Stimulated activated CD4-positive, alpha-beta T cell treated with anti-CD3 and anti-CD28 coated beads, Interleukin-1b, Interleukin-23, amount 100 ng/mL, for 1 hour (primary cell): ENCODE measurements around the gene DYSF.

ENCODE experiments used
- DNase-seq, 2 donors: peaks; one replicate each; pipeline ENCODE4 v3.0.0-alpha.2; 2020; ENCODE audit warnings: low read depth in 2 of 2

DYSF gene

DNA sequence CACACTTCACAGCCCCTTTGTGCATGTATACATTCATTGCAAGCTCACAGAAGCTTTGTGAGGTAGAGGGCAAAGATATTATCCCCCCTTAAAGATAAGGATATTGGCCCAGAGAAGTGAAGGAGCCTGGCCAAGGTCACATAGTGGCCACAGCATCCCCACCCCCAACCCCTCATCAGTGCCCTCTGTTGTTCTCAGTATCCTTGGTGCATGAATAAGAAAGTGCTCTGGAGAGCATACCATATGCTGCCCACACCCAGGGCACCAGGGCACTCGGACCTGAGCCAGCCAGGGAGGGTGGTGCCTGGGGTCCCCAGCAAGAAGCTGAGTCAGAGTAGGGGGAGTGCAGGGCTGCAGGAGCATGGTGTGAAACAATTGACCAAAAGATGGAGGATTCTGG is 3.3 kb downstream of the DYSF start:
- no peak for DNase-seq

DNA sequence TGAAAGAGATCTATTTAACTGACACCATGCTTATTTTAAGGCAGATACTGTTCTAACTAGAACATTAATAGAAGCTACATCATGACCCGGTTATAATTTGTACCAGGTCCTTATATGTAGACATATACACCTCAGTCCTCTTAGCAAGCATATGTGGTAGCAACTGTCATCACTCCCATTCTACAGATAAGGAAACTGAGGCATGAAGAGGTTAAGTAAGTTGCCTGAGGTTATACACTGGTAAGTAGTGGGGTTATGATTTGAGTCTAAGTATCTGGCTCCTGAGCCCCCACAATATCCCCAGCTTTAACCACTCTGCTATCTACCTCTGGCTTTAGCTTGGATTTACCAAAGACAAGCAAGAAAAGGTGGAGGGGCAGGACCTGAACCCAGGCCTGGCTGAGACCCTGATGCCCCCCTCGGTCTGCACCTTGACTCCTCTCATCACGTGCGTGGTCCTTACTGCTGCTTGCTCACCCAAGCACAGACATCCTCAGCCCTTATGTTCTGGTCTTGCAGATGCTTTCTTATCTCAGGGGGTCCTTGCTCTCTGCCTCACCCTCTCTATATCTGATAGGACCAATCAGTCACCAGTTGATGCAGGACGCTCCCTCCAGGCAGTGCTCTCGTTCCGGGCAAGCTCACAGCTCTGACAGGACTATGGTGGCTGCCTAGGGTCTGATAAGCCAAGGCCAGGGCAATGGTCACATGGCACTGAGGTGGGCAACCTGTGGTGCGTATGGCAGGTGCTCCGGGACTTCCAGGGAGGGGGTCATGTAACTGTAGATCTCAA is 4.0 kb downstream of the DYSF start:
- no peak for DNase-seq

DNA sequence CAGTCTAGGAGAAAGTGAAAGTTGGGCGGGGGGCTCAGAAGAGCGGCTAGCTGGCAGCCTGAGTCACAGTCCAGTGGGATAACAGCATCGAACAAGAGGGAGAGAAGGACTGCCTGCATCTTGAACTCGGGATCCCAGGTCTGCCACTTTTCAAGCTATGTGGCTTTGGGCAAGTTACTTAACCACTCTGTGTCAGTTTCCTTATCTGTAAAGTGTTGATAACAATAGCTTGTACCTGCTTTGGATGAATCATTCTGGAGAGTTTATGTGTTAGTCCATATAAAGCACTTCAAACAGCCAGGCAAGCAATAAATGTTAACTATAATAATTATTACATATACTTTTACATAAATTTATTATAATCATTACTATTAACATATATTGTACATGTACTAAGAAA is 4.6 kb downstream of the DYSF start:
- no peak for DNase-seq

DNA sequence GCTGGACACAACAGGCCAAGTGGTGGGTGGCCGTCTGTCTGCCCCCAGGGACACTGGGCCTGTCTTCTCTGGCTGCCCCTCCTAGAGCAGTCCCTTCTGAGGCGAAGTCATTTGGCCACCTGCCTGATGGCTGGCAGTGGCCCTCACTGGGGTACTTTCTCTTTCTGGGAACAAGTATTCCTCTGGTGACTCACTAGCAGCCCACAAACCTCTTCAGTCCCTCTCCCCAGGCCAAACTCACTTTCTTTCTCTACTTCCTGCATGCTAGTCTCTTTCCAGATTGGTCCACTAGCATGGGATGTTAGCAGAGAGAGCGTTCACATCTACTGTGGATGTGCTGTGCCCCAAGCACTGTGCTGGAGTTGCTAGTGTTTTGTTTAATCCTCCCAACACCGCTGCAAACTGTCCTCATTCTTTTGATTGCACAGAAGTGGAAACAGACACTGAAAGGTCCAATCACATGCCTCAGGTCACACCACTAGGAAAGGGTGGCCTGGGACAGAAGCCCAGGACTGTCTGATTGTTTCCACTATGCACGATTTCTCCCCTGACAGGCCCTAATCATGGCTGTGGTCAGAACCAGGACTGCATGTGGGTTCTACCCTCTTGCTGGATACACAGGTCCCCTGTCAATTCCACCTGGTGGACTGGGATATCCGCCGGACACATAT is 5.2 kb downstream of the DYSF start:
- no peak for DNase-seq

DNA sequence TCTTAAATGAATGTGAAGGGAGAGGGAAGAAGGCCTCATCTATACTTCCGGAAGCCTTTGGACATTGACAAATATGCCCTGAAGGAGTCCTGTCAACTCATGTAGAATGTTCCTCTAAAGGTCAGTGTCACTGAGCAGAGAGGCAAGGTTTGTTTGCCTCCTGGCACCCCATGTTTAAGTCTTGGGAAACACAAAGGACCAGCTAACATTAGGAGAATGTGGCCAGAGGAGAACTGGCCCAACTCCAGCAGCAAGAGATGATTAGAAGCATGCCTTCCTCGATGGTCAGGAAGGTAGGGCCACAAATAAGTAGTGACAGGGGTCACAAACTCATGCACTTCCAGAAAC is 5.7 kb downstream of the DYSF start:
- no peak for DNase-seq

DNA sequence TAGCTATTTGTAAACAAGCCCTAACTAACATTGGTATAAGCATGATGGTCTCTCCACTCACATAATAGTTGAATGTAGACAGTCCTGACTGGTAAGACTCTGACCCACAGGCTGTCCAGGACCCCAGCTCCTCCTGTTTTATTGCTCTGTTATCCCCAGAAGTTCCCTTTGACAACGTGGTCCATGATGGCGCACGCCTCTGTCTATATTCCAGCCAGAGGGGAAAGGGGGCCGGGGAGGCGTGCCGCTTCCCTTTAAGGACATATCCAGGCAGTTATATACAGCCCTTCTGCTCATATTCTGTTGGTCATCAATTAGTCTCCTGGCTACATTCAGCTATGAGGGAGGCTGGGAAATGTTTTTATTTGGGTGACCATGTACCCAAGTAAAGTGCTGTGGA is 6.7 kb downstream of the DYSF start:
- DNase-seq = no peak

DNA sequence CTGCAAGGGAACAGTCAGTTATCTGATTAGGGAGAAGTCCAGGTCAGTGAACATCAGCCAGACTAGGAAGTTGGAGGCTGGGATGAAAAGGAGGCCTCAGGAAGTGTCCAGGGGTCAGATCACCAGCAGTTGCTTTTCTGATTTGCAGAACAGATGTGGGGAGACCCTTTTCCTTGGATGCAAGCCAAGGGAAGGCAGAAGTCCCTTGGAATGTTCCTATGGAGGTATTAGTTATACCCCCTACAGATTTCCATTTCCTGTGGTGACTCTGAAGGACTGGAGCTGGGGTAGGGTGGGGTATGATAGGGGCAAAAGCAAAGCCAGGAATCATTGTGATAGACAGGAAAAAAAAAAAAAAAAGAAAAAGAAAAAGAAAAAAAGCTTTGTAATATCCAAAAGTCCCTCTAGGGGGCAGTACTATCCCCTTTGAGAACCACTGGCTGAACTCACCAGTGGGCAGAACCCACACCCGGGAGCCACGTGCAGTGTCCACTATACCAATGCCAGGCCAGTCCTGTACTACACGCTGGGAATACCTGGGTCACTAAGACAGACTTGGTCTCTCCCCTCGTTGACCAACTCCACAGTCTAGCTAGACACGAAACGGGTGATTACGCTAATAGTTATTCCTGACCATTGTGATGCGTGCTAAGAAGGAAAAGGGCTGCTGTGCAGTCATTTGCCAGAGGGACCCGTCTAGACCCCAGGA is 7.4 kb downstream of the DYSF start:
- no peak for DNase-seq

DNA sequence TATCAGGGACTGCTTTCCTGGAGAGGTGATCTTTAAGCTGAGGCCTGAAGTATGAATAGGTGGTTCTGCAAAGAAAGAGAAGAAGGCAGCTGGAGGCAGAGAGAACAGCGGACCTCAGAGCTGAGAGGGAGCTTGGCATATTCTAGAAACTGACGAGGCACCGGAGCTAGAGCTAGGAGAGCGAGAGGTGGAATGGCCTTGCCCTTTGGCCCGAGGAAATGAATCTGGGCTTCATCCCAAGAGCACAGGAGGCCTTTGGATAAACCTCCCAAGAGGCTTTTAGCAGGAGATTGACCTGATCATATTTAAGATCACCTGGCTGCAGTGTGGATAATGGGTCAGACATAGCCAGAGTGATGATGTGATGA is 7.9 kb downstream of the DYSF start:
- no peak for DNase-seq

DNA sequence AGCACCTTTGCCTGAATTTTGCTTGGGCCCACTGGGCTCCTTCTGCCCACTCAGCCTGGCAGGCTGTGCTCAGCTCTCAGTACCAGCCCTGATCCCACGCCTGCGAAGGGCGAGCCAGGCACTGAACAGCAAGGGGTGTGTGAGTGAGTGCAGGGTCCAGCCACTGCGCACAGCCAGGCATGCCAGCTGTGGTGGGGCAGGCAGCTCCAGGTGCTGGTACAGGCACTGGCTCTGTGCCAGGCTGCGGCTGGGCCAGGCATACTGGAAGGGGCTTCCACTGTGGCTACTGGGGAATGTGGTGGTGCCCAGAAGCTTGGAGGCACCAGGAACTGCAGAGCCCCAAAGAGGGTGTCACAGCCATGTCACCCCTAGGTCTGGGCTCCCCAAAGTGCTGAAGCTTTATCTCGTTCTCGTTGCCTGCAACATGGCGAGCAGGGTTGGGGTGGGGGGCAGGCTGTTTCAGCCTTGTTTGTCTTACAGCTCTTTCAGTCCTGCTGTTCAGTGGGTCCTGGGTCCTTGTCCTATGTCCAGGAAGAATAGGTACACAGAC is 8.8 kb downstream of the DYSF start:
- no peak for DNase-seq

DNA sequence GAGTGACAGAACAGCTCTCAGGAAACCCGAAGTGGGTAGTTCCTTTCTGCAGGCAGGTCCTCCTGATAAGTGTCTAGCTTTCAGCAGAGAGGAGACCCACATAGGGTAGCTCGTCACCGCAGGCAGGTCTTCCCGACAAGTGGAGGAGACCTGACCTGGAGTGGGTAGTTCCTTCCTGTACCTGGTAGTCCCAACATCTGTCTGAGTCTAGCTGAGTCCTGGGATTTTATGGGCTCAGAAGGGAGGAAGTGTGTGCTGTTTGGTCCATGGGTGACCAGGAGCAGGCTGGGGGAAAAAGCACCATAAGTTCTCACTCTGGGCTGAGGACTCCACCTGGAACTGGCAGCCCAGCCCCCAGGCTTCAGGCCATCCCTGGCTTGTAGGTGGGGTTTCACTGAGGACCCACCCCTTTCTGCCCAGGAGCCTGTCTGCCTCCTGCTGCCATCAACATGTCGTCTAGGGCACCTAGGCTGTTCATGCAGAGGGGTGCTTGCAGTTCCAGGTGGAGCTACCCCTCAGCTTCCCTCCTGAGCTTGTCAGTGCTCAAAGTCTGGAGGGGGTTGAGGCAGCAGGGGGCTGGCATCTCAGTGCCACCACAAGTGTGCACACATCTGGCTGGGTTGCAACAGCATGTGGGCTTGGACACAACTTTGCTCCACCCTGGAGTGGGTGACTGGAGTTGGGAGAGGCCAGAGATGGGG is 9.4 kb downstream of the DYSF start:
- DNase-seq = no peak

DNA sequence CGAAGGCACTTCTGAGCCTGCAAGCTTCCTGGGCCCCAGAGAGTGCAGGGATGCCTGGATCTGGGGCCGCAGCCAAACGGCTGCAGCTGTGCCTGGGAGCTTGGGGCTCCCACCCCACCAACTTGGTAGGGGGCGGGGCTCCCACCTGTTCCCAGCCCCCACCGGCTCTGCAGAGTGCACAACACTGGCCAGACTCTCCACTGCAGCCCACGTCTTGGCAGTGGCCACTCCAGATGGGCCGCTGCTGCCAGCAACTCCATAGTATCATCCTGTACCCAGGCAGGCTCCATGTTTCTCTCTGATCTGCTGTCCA is 9.9 kb downstream of the DYSF start:
- DNase-seq = no peak

DNA sequence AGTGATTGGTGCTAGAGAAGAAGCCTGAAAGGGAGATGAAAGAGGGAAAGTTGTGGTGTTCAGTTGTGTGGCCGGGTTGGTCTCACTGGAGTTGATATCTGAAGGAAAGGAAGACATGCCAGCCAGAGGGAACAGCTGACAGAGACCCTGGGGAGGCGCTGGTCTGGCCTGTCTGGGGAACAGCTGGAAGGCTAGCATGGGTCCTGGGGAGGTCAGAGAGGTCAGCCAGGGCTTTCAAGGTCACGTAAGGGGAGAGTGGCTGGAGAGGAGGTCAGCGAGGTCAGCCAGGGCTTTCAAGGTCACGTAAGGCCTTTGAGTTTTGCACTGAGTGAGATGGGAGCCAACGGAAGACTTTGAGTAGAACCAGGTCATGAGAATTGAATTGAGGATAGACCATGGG is 11.0 kb downstream of the DYSF start:
- DNase-seq = no peak

DNA sequence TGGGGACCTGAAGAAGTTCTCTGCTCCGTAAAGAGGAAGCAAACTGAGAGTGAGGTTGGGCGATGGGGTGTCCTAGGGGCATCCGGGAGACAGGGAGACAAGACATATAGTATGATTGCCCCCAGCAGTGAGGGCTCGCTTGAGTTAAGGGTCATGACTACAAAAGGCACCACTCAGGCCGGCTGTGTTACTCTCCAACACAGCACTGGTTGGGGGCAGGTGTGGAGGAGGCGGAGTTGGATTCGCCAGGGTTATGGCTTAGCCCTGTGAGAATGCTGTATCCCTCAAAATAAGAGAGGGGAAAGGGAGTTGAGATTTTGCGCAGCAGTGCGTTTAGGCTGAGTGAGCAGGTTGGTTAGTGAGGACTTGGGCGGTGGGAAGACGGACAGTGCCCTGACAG is 12.0 kb downstream of the DYSF start:
- no peak for DNase-seq

DNA sequence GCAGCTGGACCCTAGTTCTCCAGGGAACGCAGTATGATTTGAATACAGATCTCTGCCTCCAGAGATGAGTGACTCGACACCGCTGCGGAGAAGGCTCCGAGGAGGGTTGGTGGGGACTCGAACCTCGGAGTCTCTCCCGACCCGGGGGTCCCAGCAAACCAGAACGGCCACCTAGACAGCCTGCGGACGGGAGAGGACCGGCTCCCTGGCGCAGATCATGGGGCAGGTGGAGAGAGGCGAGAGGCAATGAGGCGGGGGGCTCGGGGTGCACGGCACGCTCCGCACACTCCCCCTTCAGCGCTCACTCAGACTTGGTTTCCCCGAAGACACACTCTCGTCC is 12.6 kb downstream of the DYSF start:
- DNase-seq = no peak

DNA sequence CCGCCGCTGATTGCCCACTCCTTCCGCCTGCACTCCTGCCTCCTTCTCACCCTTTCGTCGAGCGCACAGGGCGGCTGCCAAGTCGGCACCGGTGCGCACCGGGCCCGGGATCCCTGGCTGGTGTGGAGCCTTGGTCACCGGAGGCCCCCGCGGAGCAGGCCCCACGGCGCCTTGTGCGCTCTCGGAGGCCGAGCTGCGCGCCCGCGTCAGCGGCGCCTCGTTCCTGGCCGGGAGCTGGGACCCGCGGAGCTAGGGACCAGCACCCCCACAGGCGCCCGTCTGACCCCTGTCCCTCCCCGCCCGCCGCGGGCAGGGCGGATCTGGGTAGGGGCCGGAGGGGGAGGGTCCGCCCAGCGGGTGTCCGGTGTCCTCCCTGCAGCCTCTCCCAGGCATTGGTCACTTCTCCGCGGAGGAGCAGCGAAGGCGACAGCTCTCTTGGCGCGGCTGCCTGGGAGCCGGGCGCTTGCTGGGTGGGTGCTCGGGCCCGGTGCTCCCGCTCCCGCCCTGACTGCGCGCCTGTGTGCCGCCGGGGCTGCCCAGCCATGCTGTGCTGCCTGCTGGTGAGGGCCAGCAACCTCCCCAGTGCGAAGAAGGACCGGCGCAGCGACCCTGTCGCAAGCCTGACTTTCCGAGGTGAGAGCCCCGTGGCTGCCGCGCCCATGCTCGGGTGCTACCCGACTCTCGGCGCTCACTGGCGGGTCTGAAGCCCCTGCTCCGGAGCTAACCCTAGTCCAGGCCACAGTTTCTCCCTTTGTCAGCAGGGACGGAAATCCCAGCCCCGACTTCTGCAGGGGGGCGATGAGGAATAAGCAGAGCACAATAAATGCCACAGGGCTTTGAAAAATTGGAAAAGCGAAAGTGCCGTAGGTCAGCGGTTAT is 13.2 kb downstream of the DYSF start:
- DNase-seq = no peak

DNA sequence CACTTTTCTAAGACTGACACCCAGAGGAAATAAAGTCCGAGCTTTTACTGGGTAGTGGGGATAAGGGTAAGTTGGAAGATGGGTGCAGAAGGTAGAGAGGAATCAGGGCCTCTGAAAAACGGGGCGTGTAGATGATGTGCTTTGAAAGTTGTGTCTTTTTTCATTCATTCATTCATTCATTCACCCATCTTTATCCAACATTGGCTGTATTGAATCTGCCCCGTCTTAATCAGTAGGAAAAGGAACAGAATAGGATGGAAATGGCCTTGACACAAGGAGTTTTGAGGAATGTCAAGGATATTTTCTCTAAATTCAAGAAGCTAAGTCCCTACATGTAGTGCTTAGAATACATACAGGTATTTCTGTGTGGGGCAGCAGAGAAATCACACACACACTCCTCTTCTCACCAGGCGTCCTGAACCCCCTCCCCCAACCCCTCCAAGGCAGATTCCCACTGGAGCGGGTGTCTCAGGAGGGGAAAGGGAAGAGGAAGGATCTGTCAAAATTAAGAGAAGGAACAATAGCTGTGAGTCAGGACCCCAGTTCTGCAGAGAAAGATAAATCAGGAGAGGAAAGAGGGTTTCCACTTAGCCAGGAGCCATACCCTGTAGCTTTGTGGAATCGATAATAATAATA is 13.9 kb downstream of the DYSF start:
- no peak for DNase-seq

DNA sequence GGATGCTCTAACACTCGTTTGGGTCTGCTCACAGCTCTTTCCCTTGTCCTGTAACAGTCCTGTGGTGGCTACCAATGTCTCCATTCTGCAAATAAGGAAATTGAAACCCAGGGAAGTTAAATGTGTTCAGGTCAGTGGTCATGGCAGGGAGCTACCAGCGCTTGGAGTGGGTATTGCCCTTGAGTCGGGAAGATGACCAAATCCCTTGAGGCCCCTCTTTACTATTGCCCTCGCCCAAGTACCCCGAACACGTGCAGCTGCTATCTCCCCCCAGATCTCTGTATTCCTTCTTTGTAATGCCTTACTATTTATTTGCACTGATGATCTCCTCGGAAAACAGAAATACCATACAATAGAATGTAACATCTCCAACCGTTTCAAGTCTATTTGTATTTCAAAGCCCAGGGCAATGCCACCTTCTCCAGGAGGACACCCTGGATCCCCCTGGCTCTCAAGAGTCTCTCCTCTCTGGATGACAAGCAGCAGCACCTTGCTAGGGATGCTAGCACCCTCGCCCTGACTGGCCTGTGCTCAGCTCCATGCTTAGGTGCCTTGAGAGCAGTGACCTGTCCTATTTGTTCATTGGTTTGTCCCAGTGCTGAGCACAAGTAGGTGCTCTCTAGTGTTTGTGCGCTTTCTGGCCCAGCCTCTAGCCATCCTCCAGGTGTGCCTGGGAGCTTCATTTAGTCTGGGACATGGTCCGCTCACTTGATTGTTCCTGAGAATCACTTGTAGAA is 15.1 kb downstream of the DYSF start:
- DNase-seq = no peak

DNA sequence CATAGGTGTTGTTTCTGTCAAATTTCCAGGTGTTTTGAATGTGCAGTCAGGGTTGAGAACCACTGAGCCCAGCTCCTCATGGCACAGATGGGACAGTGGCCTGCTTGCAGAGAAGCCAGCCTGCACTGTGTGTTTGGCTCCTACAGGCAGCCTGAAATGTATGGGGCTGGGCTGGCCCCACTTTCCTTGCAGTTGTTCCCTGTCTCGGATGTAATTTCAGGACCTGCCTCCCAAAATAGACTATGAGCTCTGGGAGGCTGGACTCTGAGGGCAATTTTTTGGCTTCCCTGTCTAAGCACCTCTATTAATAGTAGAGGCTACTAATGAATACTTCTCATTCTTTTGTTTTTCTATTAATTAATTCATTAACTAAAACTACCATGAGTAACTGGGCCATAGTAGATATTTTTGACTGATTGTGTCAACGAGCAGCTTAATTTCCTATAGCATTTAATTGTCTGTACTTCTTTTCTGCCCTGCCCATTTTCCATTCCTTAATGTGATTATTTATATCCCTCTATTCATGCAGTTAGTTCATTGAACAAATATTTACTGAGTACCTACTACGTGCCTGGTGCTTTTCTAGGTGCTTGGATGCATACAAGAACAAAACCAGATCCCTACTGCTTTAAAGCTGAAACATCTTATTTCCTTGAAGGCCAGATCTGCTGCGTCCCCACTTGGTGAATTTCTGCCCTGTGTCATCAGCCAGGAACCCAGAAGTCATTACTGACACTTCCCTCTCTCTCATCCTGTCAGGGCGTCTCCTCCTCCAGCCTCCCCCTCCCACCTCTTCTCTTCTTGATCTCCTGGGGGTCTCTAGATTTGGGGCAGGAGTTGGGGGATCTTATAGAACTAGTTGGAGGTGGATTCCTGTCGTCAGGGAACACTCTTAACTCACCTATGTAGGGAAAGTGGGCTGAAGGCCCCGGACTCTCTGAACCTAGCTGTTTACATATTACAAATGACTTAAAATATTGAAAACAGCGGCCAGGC is 16.3 kb downstream of the DYSF start:
- no peak for DNase-seq

DNA sequence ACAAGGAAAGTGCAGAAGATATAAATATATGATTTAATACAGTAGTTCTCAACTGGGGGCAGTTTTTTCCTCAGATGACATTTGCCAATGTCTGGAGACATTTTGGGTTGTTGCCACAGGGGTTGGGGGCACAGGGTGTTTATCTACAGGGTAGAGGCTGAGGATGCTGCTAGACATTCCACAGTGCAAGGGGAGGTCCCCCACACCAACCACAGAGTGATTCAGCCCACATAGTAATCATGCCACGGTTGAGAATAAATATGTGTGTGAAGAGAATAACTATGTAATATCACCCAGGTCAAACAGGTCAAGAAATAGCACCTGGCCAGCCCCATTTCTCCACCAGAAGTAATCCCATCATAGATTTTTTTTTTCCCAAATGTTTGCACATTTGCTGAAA is 17.9 kb downstream of the DYSF start:
- no peak for DNase-seq
